SK-N-SH (cell line): ENCODE data around the gene SLC1A3. TPM values are rescaled to one million over a fixed set of nuclear protein-coding genes. Genes with fewer than 3 reads are reported as not detected.

Experiments
- CTCF ChIA-PET: fragments of 300-600, 350-600 bp; formaldehyde crosslinking; extraction: SDS; loops from one replicate; lab custom pipeline; 2021; lab: Yijun Ruan, JAX
- POLR2A ChIA-PET: fragments of 350-600 bp; sonication (Branson Sonifier 250); formaldehyde crosslinking; extraction: SDS; loops from one replicate; lab custom pipeline; 2020; ENCODE audit warnings: antibody characterized with exemption, inconsistent platforms; lab: Yijun Ruan, JAX
- DNase-seq: peaks from one replicate; pipeline ENCODE4 v3.0.0; 2012
- H2AFZ ChIP-seq: fragments of 200-600 bp; sonication (generic); 2 replicates; pipeline ENCODE4 v1.8.1; 2016; ENCODE audit warnings: antibody characterized with exemption, mild to moderate bottlenecking, low read depth
- H3F3A ChIP-seq: fragments of 200-600 bp; sonication (generic); replicated peaks from 2 replicates; pipeline ENCODE3; 2016; ENCODE audit warnings: antibody characterized with exemption, mild to moderate bottlenecking; ENCODE audit not compliant: insufficient read depth
- H3K27ac ChIP-seq, 2 experiments: fragments of 200-500 bp in 1 of 2; fragments of 200-600 bp in 1 of 2; sonication (Bioruptor generic) in 1 of 2; sonication (generic), shearing (Covaris generic) in 1 of 2; 2 replicates each; pipeline versions ENCODE4 v1.5.1 to v1.6.1; 2014 to 2016; ENCODE audit warnings: low read depth in 2 of 2, inconsistent platforms in 1 of 2, low read length in 1 of 2, mild to moderate bottlenecking in 1 of 2, mixed read lengths in 1 of 2
- H3K27me3 ChIP-seq: fragments of 200-600 bp; sonication (generic), shearing (Covaris generic); 2 replicates; pipeline ENCODE4 v1.6.1; 2016; ENCODE audit warnings: mixed run types; ENCODE audit not compliant: insufficient read depth
- H3K36me3 ChIP-seq, 2 experiments: fragments of 200-500 bp in 1 of 2; fragments of 200-600 bp in 1 of 2; sonication (Bioruptor generic) in 1 of 2; sonication (generic) in 1 of 2; replicated peaks in 1 of 2; 2 replicates each; pipeline versions ENCODE3 to v1.5.1; 2014 to 2016; ENCODE audit warnings: low read length in 1 of 2, mild to moderate bottlenecking in 1 of 2; ENCODE audit not compliant: insufficient read depth in 2 of 2, control insufficient read depth in 1 of 2
- H3K4me1 ChIP-seq, 2 experiments: fragments of 200-500 bp in 1 of 2; fragments of 200-600 bp in 1 of 2; sonication (Bioruptor generic) in 1 of 2; sonication (generic), shearing (Covaris generic) in 1 of 2; 2 replicates each; pipeline versions ENCODE4 v1.5.1 to v1.6.1; 2014 to 2016; ENCODE audit warnings: low read depth in 1 of 2, low read length in 1 of 2, mixed run types in 1 of 2; ENCODE audit not compliant: insufficient read depth in 2 of 2, control insufficient read depth in 1 of 2
- H3K4me2 ChIP-seq: fragments of 200-600 bp; sonication (generic), shearing (Covaris generic); 2 replicates; pipeline ENCODE4 v1.6.1; 2017; ENCODE audit warnings: mixed run types
- H3K4me3 ChIP-seq, 2 experiments: fragments of 200-500 bp in 1 of 2; fragments of 200-600 bp in 1 of 2; sonication (Bioruptor generic) in 1 of 2; sonication (generic), shearing (Covaris generic) in 1 of 2; 2 replicates each; pipeline versions ENCODE4 v1.5.1 to v1.8.1; 2014 to 2016; ENCODE audit warnings: low read depth in 2 of 2, inconsistent platforms in 1 of 2, low read length in 1 of 2, mild to moderate bottlenecking in 1 of 2, mixed read lengths in 1 of 2, moderate library complexity in 1 of 2
- H3K79me2 ChIP-seq: fragments of 200-600 bp; sonication (generic); 2 replicates; pipeline ENCODE4 v1.8.1; 2017; ENCODE audit warnings: mild to moderate bottlenecking; ENCODE audit not compliant: insufficient read depth
- H3K9ac ChIP-seq: fragments of 200-600 bp; sonication (generic); 2 replicates; pipeline ENCODE4 v1.6.1; 2017; ENCODE audit warnings: mixed run types
- H3K9me2 ChIP-seq: fragments of 200-600 bp; sonication (generic); 2 replicates; pipeline ENCODE4 v1.6.1; 2017; ENCODE audit warnings: mixed run types
- H3K9me3 ChIP-seq: fragments of 200-600 bp; sonication (generic); 2 replicates; pipeline ENCODE4 v1.6.1; 2017; ENCODE audit warnings: mixed run types, mild to moderate bottlenecking, moderate library complexity
- H4K20me1 ChIP-seq: fragments of 200-600 bp; sonication (generic); 2 replicates; pipeline ENCODE4 v1.6.1; 2017; ENCODE audit warnings: mild to moderate bottlenecking, mixed run types; ENCODE audit not compliant: insufficient read depth
- CHD2 ChIP-seq: fragments of 150-350 bp; IDR thresholded peaks from 2 replicates; pipeline ENCODE4 v1.6.1; 2018; ENCODE audit warnings: low read length; ENCODE audit not compliant: partially characterized antibody
- CTCF ChIP-seq: fragments of 200-600 bp; sonication (generic); IDR thresholded peaks from 2 replicates; pipeline ENCODE4 v1.6.1; 2017; ENCODE audit warnings: antibody characterized with exemption, mild to moderate bottlenecking, moderate library complexity
- ELF1 ChIP-seq: IDR thresholded peaks from 2 replicates; pipeline ENCODE4 v1.4.0; 2012
- EP300 ChIP-seq, 2 experiments: IDR thresholded peaks; 2 replicates each; pipeline versions ENCODE4 v1.4.0 to v1.6.1; 2012; ENCODE audit warnings: borderline replicate concordance in 1 of 2, low read depth in 1 of 2, low read length in 1 of 2
- EZH2phosphoT487 ChIP-seq: fragments of 200-600 bp; sonication (generic); IDR thresholded peaks from 2 replicates; pipeline ENCODE4 v1.6.1; 2017; ENCODE audit warnings: low read depth, mixed run types, mild to moderate bottlenecking, antibody characterized with exemption, moderate library complexity, borderline replicate concordance
- FOXJ3 ChIP-seq: sonication (generic); formaldehyde crosslinking; IDR thresholded peaks from 2 replicates; pipeline ENCODE4 v1.5.1; 2020; ENCODE audit warnings: mild to moderate bottlenecking, missing genetic modification reagents
- FOXM1 ChIP-seq: IDR thresholded peaks from 2 replicates; pipeline ENCODE4 v1.4.0; 2012; ENCODE audit warnings: low read depth, mild to moderate bottlenecking
- GABPA ChIP-seq: IDR thresholded peaks from 2 replicates; pipeline ENCODE4 v1.4.0; 2012; ENCODE audit warnings: low read depth, mild to moderate bottlenecking
- IRF3 ChIP-seq: fragments of 150-350 bp; IDR thresholded peaks from 2 replicates; pipeline ENCODE4 v1.6.1; 2016; ENCODE audit warnings: mild to moderate bottlenecking, low read depth, low read length
- JUND ChIP-seq: IDR thresholded peaks from 2 replicates; pipeline ENCODE4 v1.4.0; 2012
- MAX ChIP-seq: IDR thresholded peaks from 2 replicates; pipeline ENCODE4 v1.4.0; 2012; ENCODE audit warnings: low read depth
- MEF2A ChIP-seq: IDR thresholded peaks from 2 replicates; pipeline ENCODE4 v1.4.0; 2012; ENCODE audit warnings: low read depth, borderline replicate concordance
- NFIC ChIP-seq: IDR thresholded peaks from 2 replicates; pipeline ENCODE4 v1.4.0; 2012; ENCODE audit warnings: borderline replicate concordance
- POLR2AphosphoS5 ChIP-seq: IDR thresholded peaks from 2 replicates; pipeline ENCODE4 v1.6.1; 2012; ENCODE audit warnings: low read depth, low read length
- RAD21 ChIP-seq: IDR thresholded peaks from 2 replicates; pipeline ENCODE4 v1.6.1; 2012; ENCODE audit warnings: mild to moderate bottlenecking, low read length
- REST ChIP-seq: IDR thresholded peaks from 2 replicates; pipeline ENCODE4 v1.6.1; 2012; ENCODE audit warnings: mild to moderate bottlenecking, low read depth, low read length, moderate library complexity
- RFX5 ChIP-seq: IDR thresholded peaks from 2 replicates; pipeline ENCODE4 v1.6.1; 2012; ENCODE audit warnings: mild to moderate bottlenecking, improper control_type of control experiment, low read length
- SIN3A ChIP-seq: IDR thresholded peaks from 2 replicates; pipeline ENCODE4 v1.6.1; 2012; ENCODE audit warnings: low read depth, mild to moderate bottlenecking, low read length, moderate library complexity, borderline replicate concordance
- SMC3 ChIP-seq: IDR thresholded peaks from 2 replicates; pipeline ENCODE4 v1.6.1; 2012; ENCODE audit warnings: low read depth, low read length, improper control_type of control experiment
- TCF12 ChIP-seq: IDR thresholded peaks from 2 replicates; pipeline ENCODE4 v1.4.0; 2012
- TEAD4 ChIP-seq: IDR thresholded peaks from 2 replicates; pipeline ENCODE4 v1.4.0; 2012; ENCODE audit warnings: mild to moderate bottlenecking, borderline replicate concordance; ENCODE audit not compliant: insufficient read depth
- USF1 ChIP-seq: IDR thresholded peaks from 2 replicates; pipeline ENCODE4 v1.4.0; 2012; ENCODE audit warnings: low read depth, borderline replicate concordance
- USF2 ChIP-seq: fragments of 150-350 bp; IDR thresholded peaks from 2 replicates; pipeline ENCODE4 v1.6.1; 2017; ENCODE audit warnings: antibody characterized with exemption, low read length, low read depth, borderline replicate concordance
- YY1 ChIP-seq: IDR thresholded peaks from 2 replicates; pipeline ENCODE4 v1.4.0; 2012; ENCODE audit warnings: low read depth, mild to moderate bottlenecking
- WGBS: methylation state at CpG from one replicate; pipeline ENCODE4 v1.1.6; 2017; ENCODE audit warnings: low lambda C conversion rate; 5-methylcytosine and 5-hydroxymethylcytosine counted together
- polyA plus RNA-seq, 3 experiments: library from polyadenylated mRNA; depleted of rRNA; stranded (reverse); fragments of >200 nt; gene quantifications; 2 replicates each; pipeline ENCODE4 v1.2.3, GENCODE V29; 2012

The SLC1A3 gene
- polyA plus RNA-seq, 1 of the 3 experiments (the other 2 are of a cell fraction) = not detected

GRCh38 chr5:36692791-36693763 lies 86.7 kb downstream of the SLC1A3 start:
- H3K4me1 ChIP-seq = peaks cover 0 to 3% of the 10 kb centered on the region in 2 experiments; a peak in 1 of 4 replicates
- H3K79me2 ChIP-seq = no peaks in the 10 kb centered on the region
- H3K27ac ChIP-seq = no peak overlapping the region
- no peak overlapping the region for H3K9ac ChIP-seq
- peak; percentile 82 for DNase-seq
- H3K9me2 ChIP-seq = no peaks in the 10 kb centered on the region
- peaks cover 10% of the 10 kb centered on the region; the same call in 1 of the 2 replicates for H3K27me3 ChIP-seq
- H3K4me3 ChIP-seq = peak overlapping the region; percentile 19 to 56; a peak in 2 of 4 replicates
- CTCF ChIA-PET = interaction anchor here (0.6 to 9.4 kb wide), 27 partner anchors 9 to 551 kb away, joined by 3 to 123 read pairs (median 3); no protein-coding TSS in a partner anchor
- POLR2A ChIA-PET = no interaction called here
- H3K36me3 ChIP-seq = no peaks in the 10 kb centered on the region
- H3K9me3 ChIP-seq = no peaks in the 10 kb centered on the region
- WGBS = 26% methylated on average over 17 of the region's 44 CpGs
- no peak overlapping the region for H2AFZ ChIP-seq
- H3F3A ChIP-seq = peaks cover 4% of the 10 kb centered on the region
- no peaks in the 10 kb centered on the region for H4K20me1 ChIP-seq
- H3K4me2 ChIP-seq = peak overlapping the region; percentile 62; the same call in 1 of the 2 replicates
- TF ChIP-seq MAX = no peak
- TF ChIP-seq FOXM1 = no peak
- TF ChIP-seq REST = no peak
- no peak for TF ChIP-seq USF2
- TF ChIP-seq NFIC = no peak
- no peak for TF ChIP-seq POLR2AphosphoS5
- TF ChIP-seq CTCF = peak; percentile 65
- TF ChIP-seq EP300 (IDR thresholded peaks at IDR 0.05; ENCODE audit: borderline replicate concordance in 1 of 2, low read depth in 1 of 2, low read length in 1 of 2) = no peak
- TF ChIP-seq RFX5 = no peak
- TF ChIP-seq SMC3 = peak; percentile 61; the same call in 1 of the 2 replicates
- TF ChIP-seq TEAD4 = no peak
- no peak for TF ChIP-seq EZH2phosphoT487
- no peak for TF ChIP-seq FOXJ3 (CRISPR knock-in tag)
- TF ChIP-seq ELF1 = no peak
- no peak for TF ChIP-seq TCF12
- TF ChIP-seq MEF2A = no peak
- no peak for TF ChIP-seq USF1
- TF ChIP-seq RAD21 = peak; percentile 82
- TF ChIP-seq JUND = no peak
- TF ChIP-seq SIN3A = no peak
- TF ChIP-seq YY1 = no peak
- TF ChIP-seq GABPA = no peak
- no peak for TF ChIP-seq CHD2
- TF ChIP-seq IRF3 = no peak
